Uterus (tissue), 2 donors: Measurements from ENCODE around the gene GSG1L.

Experiments
- POLR2A ChIP-seq, 2 donors: fragments of 450-650 bp; IDR thresholded peaks; one replicate each; pipeline ENCODE4 v1.6.1; 2016; ENCODE audit warnings: antibody characterized with exemption in 2 of 2, mild to moderate bottlenecking in 1 of 2, moderate library complexity in 1 of 2
- TF ChIP-seq, protein P1 (sequence below), 4 experiments: fragments of 200-600 bp in 2 of 4; fragments of 450-650 bp in 2 of 4; sonication (generic) in 2 of 4; IDR thresholded peaks; one replicate each; pipeline ENCODE4 v1.5.1; 2016 to 2019; ENCODE audit warnings: antibody characterized with exemption in 4 of 4, mild to moderate bottlenecking in 2 of 4, moderate library complexity in 1 of 4

DNA sequence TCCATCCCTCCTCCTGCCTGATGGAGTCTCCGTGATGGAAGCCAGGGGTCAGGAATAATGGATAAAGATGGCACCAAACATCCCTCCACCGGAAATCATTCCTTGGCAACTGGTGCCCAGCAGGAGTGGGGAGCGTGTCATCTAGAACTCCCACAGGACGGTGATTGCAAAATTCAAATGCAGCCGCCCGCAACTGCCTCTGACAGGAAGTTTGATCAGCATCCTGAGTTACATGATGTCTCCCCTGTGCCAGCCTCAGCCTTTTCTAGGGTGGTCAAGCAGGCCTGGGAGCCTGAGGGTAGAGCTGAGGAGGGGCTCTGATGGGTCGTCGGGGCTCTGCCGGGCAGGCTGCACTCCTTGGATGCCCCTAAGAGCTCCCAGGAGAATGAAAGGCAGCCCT, 52.8 kb downstream of the GSG1L start:
- TF ChIP-seq, protein P1, sequence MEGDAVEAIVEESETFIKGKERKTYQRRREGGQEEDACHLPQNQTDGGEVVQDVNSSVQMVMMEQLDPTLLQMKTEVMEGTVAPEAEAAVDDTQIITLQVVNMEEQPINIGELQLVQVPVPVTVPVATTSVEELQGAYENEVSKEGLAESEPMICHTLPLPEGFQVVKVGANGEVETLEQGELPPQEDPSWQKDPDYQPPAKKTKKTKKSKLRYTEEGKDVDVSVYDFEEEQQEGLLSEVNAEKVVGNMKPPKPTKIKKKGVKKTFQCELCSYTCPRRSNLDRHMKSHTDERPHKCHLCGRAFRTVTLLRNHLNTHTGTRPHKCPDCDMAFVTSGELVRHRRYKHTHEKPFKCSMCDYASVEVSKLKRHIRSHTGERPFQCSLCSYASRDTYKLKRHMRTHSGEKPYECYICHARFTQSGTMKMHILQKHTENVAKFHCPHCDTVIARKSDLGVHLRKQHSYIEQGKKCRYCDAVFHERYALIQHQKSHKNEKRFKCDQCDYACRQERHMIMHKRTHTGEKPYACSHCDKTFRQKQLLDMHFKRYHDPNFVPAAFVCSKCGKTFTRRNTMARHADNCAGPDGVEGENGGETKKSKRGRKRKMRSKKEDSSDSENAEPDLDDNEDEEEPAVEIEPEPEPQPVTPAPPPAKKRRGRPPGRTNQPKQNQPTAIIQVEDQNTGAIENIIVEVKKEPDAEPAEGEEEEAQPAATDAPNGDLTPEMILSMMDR (IDR thresholded peaks at IDR 0.05): no peak
- TF ChIP-seq POLR2A (IDR thresholded peaks at IDR 0.05): no peak
